Measurements from ENCODE around the gene POLR2H. TPM values are rescaled to one million over a fixed set of nuclear protein-coding genes. Genes with fewer than 3 reads are reported as not detected.
A peak's percentile ranks its signal among the peaks of the same experiment; 100 is the strongest.

POLR2H gene
- total and polyA plus RNA-seq, 3 donors from 2014 or later, result 65.0 to 76.4 (median 72.2) TPM

- Histone ChIP-seq H3K4me3 (no peak overlapping the region), H3K27me3 (no peaks in the 10 kb centered on the region), H3K36me3 (ENCODE audit: low read depth, missing control alignments) (peaks cover 4% of the 10 kb centered on the region), H3K27ac (peak overlapping the region; percentile 17 to 19), H3K9me3 (no peaks in the 10 kb centered on the region), H3K4me1 (peaks cover 47% of the 10 kb centered on the region)
- TF ChIP-seq POLR2A (IDR thresholded peaks at IDR 0.05), result no peak
- no peak for TF ChIP-seq CTCF (IDR thresholded peaks at IDR 0.05)
- WGBS, 2 donors, result 75 to 81% methylated on average over 5 of the region's 5 CpGs
- no peak for DNase-seq
- intact Hi-C loops (cut with DNase I; ENCODE audit: low total_unique reads), result no loop called here
Measured at GRCh38 chr3:184321666-184322065, 39.8 kb upstream of the POLR2H start.

GRCh38 chr3:184322731-184323487, 38.6 kb upstream of the POLR2H start:
- H3K27me3 ChIP-seq, result no peaks in the 10 kb centered on the region
- H3K4me1 ChIP-seq, result peaks cover 42% of the 10 kb centered on the region
- no peak for TF ChIP-seq CTCF (IDR thresholded peaks at IDR 0.05)
- no peak for TF ChIP-seq POLR2A (IDR thresholded peaks at IDR 0.05)
- no peak overlapping the region for H3K4me3 ChIP-seq
- no peaks in the 10 kb centered on the region for H3K9me3 ChIP-seq
- WGBS, 2 donors, result 82 to 86% methylated on average over 14 to 20 of the region's 20 CpGs
- DNase-seq, result no peak
- intact Hi-C loops (cut with DNase I; ENCODE audit: low total_unique reads), result no loop called here
- H3K27ac ChIP-seq, result peak overlapping the region in 1 of 2 donors; percentile 2
- peaks cover 4% of the 10 kb centered on the region for H3K36me3 ChIP-seq (ENCODE audit: low read depth, missing control alignments)

- Histone ChIP-seq H3K4me3 (no peak overlapping the region), H3K9me3 (no peaks in the 10 kb centered on the region), H3K36me3 (ENCODE audit: low read depth, missing control alignments) (peaks cover 4% of the 10 kb centered on the region), H3K27ac (peak overlapping the region in 1 of 2 donors; percentile 2), H3K4me1 (peaks cover 36% of the 10 kb centered on the region), H3K27me3 (no peaks in the 10 kb centered on the region)
- peak; percentile 49 for DNase-seq
- no peak for TF ChIP-seq CTCF (IDR thresholded peaks at IDR 0.05)
- no peak for TF ChIP-seq POLR2A (IDR thresholded peaks at IDR 0.05)
- WGBS, 2 donors, result 75 to 76% methylated on average over 8 of the region's 8 CpGs
- intact Hi-C loops (cut with DNase I; ENCODE audit: low total_unique reads), result no loop called here
Measured at GRCh38 chr3:184323696-184324095, 37.8 kb upstream of the POLR2H start.

GRCh38 chr3:184325269-184325668, 36.2 kb upstream of the POLR2H start:
- Histone ChIP-seq H3K4me3 (no peak overlapping the region), H3K27ac (no peak overlapping the region), H3K27me3 (no peaks in the 10 kb centered on the region), H3K4me1 (peaks cover 20% of the 10 kb centered on the region), H3K36me3 (ENCODE audit: low read depth, missing control alignments) (peaks cover 6% of the 10 kb centered on the region), H3K9me3 (no peaks in the 10 kb centered on the region)
- intact Hi-C loops (cut with DNase I; ENCODE audit: low total_unique reads), result no loop called here
- TF ChIP-seq CTCF (IDR thresholded peaks at IDR 0.05) (no peak), POLR2A (IDR thresholded peaks at IDR 0.05) (no peak)
- DNase-seq, result no peak
- WGBS, 2 donors, result 86 to 90% methylated on average over 13 of the region's 13 CpGs
